Retinal pigment epithelial cell (primary cell): ENCODE data around the gene CAMKMT.
A peak's percentile ranks its signal among the peaks of the same experiment; 100 is the strongest.

Source experiments
- DNase-seq: peaks from one replicate; pipeline ENCODE4 v3.0.0-alpha.2; 2010; ENCODE audit warnings: low read depth
- H3K4me3 ChIP-seq: 2 replicates; pipeline ENCODE4 v1.5.1; 2011; ENCODE audit warnings: mild to moderate bottlenecking, low read length, control low read depth, moderate library complexity
- CTCF ChIP-seq: conservative IDR thresholded peaks from 2 replicates; pipeline ENCODE4 v1.5.1; 2011; ENCODE audit warnings: low read depth, low read length, control low read depth, inconsistent platforms

CAMKMT gene

GRCh38 chr2:44680983-44681531, 319.3 kb downstream of the CAMKMT start:
- peak overlapping the region; percentile 16 for H3K4me3 ChIP-seq
- TF ChIP-seq CTCF: no peak
- peak; percentile 73 for DNase-seq

- H3K4me3 ChIP-seq: no peak overlapping the region
- DNase-seq: no peak
- no peak for TF ChIP-seq CTCF
Observed at GRCh38 chr2:44682459-44682858, 320.7 kb downstream of the CAMKMT start.

- DNase-seq: no peak
- H3K4me3 ChIP-seq: no peak overlapping the region
- no peak for TF ChIP-seq CTCF
Observed at GRCh38 chr2:44684559-44684958, 322.8 kb downstream of the CAMKMT start.

- peak; percentile 90 for DNase-seq
- H3K4me3 ChIP-seq: no peak overlapping the region
- no peak for TF ChIP-seq CTCF
Observed at GRCh38 chr2:44686561-44686960, 324.8 kb downstream of the CAMKMT start.

- TF ChIP-seq CTCF: no peak
- no peak for DNase-seq
- no peak overlapping the region for H3K4me3 ChIP-seq
Observed at GRCh38 chr2:44687686-44688455, 326.1 kb downstream of the CAMKMT start.

GRCh38 chr2:44688456-44689124, 326.8 kb downstream of the CAMKMT start:
- no peak for TF ChIP-seq CTCF
- no peak for DNase-seq
- no peak overlapping the region for H3K4me3 ChIP-seq
